Measurements from ENCODE around the gene USP43.
"Not testable (repeated sequence)": the region's sequence is repeated elsewhere in the genome, so short reads cannot be mapped to it uniquely, and the experiment has no call there.

The USP43 gene, protein sequence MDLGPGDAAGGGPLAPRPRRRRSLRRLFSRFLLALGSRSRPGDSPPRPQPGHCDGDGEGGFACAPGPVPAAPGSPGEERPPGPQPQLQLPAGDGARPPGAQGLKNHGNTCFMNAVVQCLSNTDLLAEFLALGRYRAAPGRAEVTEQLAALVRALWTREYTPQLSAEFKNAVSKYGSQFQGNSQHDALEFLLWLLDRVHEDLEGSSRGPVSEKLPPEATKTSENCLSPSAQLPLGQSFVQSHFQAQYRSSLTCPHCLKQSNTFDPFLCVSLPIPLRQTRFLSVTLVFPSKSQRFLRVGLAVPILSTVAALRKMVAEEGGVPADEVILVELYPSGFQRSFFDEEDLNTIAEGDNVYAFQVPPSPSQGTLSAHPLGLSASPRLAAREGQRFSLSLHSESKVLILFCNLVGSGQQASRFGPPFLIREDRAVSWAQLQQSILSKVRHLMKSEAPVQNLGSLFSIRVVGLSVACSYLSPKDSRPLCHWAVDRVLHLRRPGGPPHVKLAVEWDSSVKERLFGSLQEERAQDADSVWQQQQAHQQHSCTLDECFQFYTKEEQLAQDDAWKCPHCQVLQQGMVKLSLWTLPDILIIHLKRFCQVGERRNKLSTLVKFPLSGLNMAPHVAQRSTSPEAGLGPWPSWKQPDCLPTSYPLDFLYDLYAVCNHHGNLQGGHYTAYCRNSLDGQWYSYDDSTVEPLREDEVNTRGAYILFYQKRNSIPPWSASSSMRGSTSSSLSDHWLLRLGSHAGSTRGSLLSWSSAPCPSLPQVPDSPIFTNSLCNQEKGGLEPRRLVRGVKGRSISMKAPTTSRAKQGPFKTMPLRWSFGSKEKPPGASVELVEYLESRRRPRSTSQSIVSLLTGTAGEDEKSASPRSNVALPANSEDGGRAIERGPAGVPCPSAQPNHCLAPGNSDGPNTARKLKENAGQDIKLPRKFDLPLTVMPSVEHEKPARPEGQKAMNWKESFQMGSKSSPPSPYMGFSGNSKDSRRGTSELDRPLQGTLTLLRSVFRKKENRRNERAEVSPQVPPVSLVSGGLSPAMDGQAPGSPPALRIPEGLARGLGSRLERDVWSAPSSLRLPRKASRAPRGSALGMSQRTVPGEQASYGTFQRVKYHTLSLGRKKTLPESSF

DNA sequence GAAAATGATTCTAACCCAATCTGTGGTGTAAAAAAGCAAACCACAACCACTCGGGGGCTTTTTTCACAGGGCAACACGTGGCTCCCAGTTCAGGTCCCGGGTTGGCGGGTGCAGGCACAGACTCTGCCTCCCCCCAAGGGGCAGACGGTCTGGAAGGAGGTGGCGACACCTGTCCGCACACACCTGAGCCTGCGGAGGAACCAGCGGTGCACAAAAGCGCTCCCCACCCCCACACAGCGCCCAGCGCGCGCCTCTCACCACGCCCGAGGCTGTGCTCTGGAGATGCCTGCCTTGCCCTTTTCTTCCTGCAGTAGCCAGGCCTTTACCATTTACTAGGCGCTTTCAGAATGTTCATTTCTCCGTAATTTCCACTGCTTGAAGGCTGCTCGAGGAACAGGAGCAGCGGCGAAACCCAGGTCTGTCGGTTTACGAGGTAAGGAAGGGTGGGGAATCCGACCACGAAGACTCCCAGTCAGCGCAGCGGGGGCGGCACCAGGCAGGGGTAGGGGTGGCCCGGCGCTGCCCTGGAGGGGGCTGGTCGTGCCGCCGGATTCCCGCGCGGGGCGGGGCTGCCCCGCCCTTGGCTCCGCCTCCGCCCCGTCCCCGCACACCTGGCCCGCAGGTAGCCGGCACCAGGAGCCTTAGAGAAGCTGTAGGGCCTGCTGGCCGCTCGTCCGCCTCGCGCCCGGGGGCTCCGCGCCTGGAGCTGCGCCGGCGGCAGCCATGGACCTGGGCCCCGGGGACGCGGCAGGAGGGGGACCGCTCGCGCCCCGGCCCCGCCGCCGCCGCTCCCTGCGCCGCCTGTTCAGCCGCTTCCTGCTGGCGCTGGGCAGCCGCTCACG lies at the start of gene USP43:
Gene USP43, plus strand, starts transcription at position 608 of the 842 bp plus-strand sequence. Its CDS starts 116 bp downstream, at position 724.
- Histone ChIP-seq H3K4me1 (ENCODE audit: low read length) (no peaks in the 10 kb centered on the region), H3K9ac (ENCODE audit: low read length) (no peak within 1 kb of the TSS), H3K4me3 (ENCODE audit: low read length) (no peak within 1 kb of the TSS), H3K27me3 (ENCODE audit: low read depth, low read length) (no peaks in the 10 kb centered on the region), H3K27ac (ENCODE audit: low read length) (no peak within 1 kb of the TSS), H3K4me2 (ENCODE audit: low read length) (no peak within 1 kb of the TSS), H3K79me2 (ENCODE audit: low read length) (no peaks in the 10 kb centered on the region), H3K36me3 (replicated peaks; ENCODE audit: low read depth, low read length) (no peaks in the 10 kb centered on the region), H4K20me1 (ENCODE audit: insufficient read depth, low read length) (no peaks in the 10 kb centered on the region), H3K9me3 (ENCODE audit: insufficient read depth, low read length) (no peaks in the 10 kb centered on the region), H2AFZ (ENCODE audit: low read depth, low read length) (no peak within 1 kb of the TSS)
- TF ChIP-seq, protein P1, sequence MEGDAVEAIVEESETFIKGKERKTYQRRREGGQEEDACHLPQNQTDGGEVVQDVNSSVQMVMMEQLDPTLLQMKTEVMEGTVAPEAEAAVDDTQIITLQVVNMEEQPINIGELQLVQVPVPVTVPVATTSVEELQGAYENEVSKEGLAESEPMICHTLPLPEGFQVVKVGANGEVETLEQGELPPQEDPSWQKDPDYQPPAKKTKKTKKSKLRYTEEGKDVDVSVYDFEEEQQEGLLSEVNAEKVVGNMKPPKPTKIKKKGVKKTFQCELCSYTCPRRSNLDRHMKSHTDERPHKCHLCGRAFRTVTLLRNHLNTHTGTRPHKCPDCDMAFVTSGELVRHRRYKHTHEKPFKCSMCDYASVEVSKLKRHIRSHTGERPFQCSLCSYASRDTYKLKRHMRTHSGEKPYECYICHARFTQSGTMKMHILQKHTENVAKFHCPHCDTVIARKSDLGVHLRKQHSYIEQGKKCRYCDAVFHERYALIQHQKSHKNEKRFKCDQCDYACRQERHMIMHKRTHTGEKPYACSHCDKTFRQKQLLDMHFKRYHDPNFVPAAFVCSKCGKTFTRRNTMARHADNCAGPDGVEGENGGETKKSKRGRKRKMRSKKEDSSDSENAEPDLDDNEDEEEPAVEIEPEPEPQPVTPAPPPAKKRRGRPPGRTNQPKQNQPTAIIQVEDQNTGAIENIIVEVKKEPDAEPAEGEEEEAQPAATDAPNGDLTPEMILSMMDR (IDR thresholded peaks at IDR 0.05; ENCODE audit: low read depth, low read length) = no peak
- no peak for TF ChIP-seq EZH2phosphoT487 (IDR thresholded peaks at IDR 0.05; ENCODE audit: low read depth)

DNA sequence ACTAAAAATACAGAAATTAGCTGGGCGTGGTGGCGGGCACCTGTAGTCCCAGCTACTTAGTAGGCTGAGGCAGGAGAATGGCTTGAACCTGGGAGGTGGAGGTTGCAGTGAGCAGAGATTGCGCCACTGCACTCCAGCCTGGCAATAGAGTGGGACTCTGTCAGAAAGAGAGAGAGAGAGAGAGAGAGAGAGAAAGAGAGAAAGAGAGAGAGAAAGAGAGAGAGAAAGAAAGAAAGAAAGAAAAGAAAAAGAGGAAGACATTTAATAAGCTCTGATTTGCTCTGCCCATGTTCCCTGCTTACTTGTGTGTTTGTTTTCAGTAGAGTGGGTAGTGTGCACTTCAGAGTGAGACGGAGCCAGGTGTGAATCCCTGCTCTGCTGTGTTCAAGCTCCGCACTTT lies 47.7 kb upstream of the USP43 start:
- H3K9me3 ChIP-seq (ENCODE audit: insufficient read depth, low read length); H3K36me3 ChIP-seq (replicated peaks; ENCODE audit: low read depth, low read length); H3K4me2 ChIP-seq (ENCODE audit: low read length); H3K27me3 ChIP-seq (ENCODE audit: low read depth, low read length); H3K4me3 ChIP-seq (ENCODE audit: low read length); H2AFZ ChIP-seq (ENCODE audit: low read depth, low read length); H3K27ac ChIP-seq (ENCODE audit: low read length); H3K4me1 ChIP-seq (ENCODE audit: low read length); H3K9ac ChIP-seq (ENCODE audit: low read length); H4K20me1 ChIP-seq (ENCODE audit: insufficient read depth, low read length); H3K79me2 ChIP-seq (ENCODE audit: low read length): not testable (repeated sequence)

DNA sequence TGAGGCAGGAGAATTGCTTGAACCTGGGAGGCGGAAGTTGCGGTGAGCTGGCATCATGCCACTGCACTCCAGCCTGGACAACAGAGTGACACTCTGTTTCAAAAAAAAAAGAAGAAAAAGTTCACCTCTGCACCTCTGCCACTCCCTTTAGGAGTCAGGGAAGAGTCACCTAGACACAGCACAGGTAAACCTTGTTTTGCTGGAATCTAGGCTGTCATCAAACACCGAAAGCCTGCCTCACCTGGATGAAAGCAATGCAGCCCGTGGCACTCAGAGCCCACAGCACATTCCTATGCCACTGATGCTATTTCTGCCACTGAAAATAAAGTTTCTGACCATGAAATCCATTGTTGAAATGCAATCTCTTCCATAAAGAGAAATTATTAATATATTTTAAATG lies 46.7 kb upstream of the USP43 start:
- Histone ChIP-seq H3K4me2 (ENCODE audit: low read length) (no peak overlapping the region), H3K9me3 (ENCODE audit: insufficient read depth, low read length) (no peaks in the 10 kb centered on the region), H3K27ac (ENCODE audit: low read length) (no peak overlapping the region), H3K4me3 (ENCODE audit: low read length) (no peak overlapping the region), H3K79me2 (ENCODE audit: low read length) (no peaks in the 10 kb centered on the region), H3K27me3 (ENCODE audit: low read depth, low read length) (no peaks in the 10 kb centered on the region), H3K4me1 (ENCODE audit: low read length) (no peaks in the 10 kb centered on the region), H3K9ac (ENCODE audit: low read length) (no peak overlapping the region), H4K20me1 (ENCODE audit: insufficient read depth, low read length) (no peaks in the 10 kb centered on the region), H2AFZ (ENCODE audit: low read depth, low read length) (no peak overlapping the region), H3K36me3 (replicated peaks; ENCODE audit: low read depth, low read length) (no peaks in the 10 kb centered on the region)
- TF ChIP-seq EZH2phosphoT487 (IDR thresholded peaks at IDR 0.05; ENCODE audit: low read depth) = no peak
- TF ChIP-seq, protein P1 (IDR thresholded peaks at IDR 0.05; ENCODE audit: low read depth, low read length) = no peak

DNA sequence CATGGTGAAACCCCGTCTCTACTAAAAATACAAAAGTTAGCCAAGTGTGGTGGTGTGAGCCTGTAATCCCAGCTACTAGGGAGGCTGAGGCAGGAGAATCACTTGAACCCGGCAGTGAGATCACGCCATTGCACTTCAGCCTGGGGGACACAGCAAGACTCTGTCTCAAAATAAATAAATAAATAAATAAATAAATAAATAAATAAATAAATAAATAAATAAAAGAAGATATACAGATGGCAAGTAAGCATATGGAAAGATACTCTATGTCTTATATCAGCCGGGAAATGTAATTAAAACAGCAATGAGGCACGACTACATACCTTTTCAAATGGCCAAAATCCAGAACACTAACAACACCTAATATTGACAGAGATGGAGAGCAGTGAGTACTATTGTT lies 40.7 kb upstream of the USP43 start:
- H3K27me3 ChIP-seq (ENCODE audit: low read depth, low read length) = not testable (repeated sequence)

More for the DNA sequence above, 40.7 kb upstream of the USP43 start:
- not testable (repeated sequence) for H3K36me3 ChIP-seq (replicated peaks; ENCODE audit: low read depth, low read length); H4K20me1 ChIP-seq (ENCODE audit: insufficient read depth, low read length); H3K9ac ChIP-seq (ENCODE audit: low read length); H3K27ac ChIP-seq (ENCODE audit: low read length); H3K79me2 ChIP-seq (ENCODE audit: low read length); H3K4me1 ChIP-seq (ENCODE audit: low read length); H3K4me2 ChIP-seq (ENCODE audit: low read length); H2AFZ ChIP-seq (ENCODE audit: low read depth, low read length); H3K9me3 ChIP-seq (ENCODE audit: insufficient read depth, low read length); H3K4me3 ChIP-seq (ENCODE audit: low read length)

Measured in OCI-LY3 (cell line).